ENCODE data around the gene NCKIPSD. TPM values are rescaled to one million over a fixed set of nuclear protein-coding genes. Genes with fewer than 3 reads are reported as not detected.

Gene NCKIPSD
- total RNA-seq, 1 experiment from 2014 or later: 26.9 TPM

DNA sequence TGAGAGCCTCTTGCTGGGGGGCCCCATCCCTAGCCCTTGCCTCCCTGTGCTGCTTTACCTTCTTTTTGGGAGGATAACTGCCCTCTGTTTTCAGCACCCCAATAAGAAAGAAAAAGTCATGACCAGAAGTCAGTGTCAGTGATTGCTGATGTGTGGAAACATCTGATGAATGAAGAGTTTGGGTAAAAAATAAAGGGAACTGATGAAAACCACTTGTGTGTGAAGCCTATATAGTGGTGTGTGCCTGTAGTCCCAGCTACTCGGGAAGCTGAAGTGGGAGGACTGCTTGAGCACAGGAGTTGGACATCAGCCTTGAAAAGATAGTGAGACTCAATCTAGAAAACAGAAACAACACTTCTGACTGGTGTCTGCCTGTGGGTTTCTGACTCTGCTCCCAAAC lies 13.2 kb downstream of the NCKIPSD start:
- CTCF ChIA-PET: no interaction called here
- DNase-seq: no peak
- Mint-ChIP-seq H3K9me3 (ENCODE audit: low read depth, unreplicated experiment) (no peaks in the 10 kb centered on the region), H3K27me3 (ENCODE audit: unreplicated experiment) (no peaks in the 10 kb centered on the region), H3K27ac (ENCODE audit: unreplicated experiment) (no peak overlapping the region), H3K36me3 (ENCODE audit: insufficient read depth, unreplicated experiment) (peaks cover 21% of the 10 kb centered on the region), H3K4me3 (ENCODE audit: low read depth, unreplicated experiment) (no peak overlapping the region), H3K4me1 (ENCODE audit: low read depth, unreplicated experiment) (no peaks in the 10 kb centered on the region)
- intact Hi-C loops (cut with micrococcal nuclease; ENCODE audit: unreplicated experiment): no loop called here
- TF ChIP-seq, protein P1, sequence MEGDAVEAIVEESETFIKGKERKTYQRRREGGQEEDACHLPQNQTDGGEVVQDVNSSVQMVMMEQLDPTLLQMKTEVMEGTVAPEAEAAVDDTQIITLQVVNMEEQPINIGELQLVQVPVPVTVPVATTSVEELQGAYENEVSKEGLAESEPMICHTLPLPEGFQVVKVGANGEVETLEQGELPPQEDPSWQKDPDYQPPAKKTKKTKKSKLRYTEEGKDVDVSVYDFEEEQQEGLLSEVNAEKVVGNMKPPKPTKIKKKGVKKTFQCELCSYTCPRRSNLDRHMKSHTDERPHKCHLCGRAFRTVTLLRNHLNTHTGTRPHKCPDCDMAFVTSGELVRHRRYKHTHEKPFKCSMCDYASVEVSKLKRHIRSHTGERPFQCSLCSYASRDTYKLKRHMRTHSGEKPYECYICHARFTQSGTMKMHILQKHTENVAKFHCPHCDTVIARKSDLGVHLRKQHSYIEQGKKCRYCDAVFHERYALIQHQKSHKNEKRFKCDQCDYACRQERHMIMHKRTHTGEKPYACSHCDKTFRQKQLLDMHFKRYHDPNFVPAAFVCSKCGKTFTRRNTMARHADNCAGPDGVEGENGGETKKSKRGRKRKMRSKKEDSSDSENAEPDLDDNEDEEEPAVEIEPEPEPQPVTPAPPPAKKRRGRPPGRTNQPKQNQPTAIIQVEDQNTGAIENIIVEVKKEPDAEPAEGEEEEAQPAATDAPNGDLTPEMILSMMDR (IDR thresholded peaks at IDR 0.05; ENCODE audit: unreplicated experiment): no peak
- BruUV-seq (replicated peaks): no TSS peak

GRCh38 chr3:48664929-48665328 lies 20.8 kb downstream of the NCKIPSD start:
- BruUV-seq (replicated peaks): no TSS peak
- no peaks in the 10 kb centered on the region for H3K27me3 Mint-ChIP-seq (ENCODE audit: unreplicated experiment)
- CTCF ChIA-PET: interaction anchor here (1.1 kb wide), 1 partner anchor 10 kb away, joined by 3 read pairs; no protein-coding TSS in a partner anchor
- peaks cover 14% of the 10 kb centered on the region for H3K4me1 Mint-ChIP-seq (ENCODE audit: low read depth, unreplicated experiment)
- no peaks in the 10 kb centered on the region for H3K9me3 Mint-ChIP-seq (ENCODE audit: low read depth, unreplicated experiment)
- intact Hi-C loops (cut with micrococcal nuclease; ENCODE audit: unreplicated experiment): no loop called here
- no peak for DNase-seq
- H3K27ac Mint-ChIP-seq (ENCODE audit: unreplicated experiment): no peak overlapping the region
- H3K36me3 Mint-ChIP-seq (ENCODE audit: insufficient read depth, unreplicated experiment): peaks cover 51% of the 10 kb centered on the region
- TF ChIP-seq, protein P1 (IDR thresholded peaks at IDR 0.05; ENCODE audit: unreplicated experiment): no peak
- no peak overlapping the region for H3K4me3 Mint-ChIP-seq (ENCODE audit: low read depth, unreplicated experiment)

GRCh38 chr3:48664313-48664644 lies 21.4 kb downstream of the NCKIPSD start:
- Mint-ChIP-seq H3K27me3 (ENCODE audit: unreplicated experiment) (no peaks in the 10 kb centered on the region), H3K4me3 (ENCODE audit: low read depth, unreplicated experiment) (peak overlapping the region; percentile 96), H3K27ac (ENCODE audit: unreplicated experiment) (peak overlapping the region; percentile 100), H3K4me1 (ENCODE audit: low read depth, unreplicated experiment) (peaks cover 14% of the 10 kb centered on the region), H3K9me3 (ENCODE audit: low read depth, unreplicated experiment) (no peaks in the 10 kb centered on the region), H3K36me3 (ENCODE audit: insufficient read depth, unreplicated experiment) (peaks cover 51% of the 10 kb centered on the region)
- BruUV-seq (replicated peaks): no TSS peak
- intact Hi-C loops (cut with micrococcal nuclease; ENCODE audit: unreplicated experiment): no loop called here
- CTCF ChIA-PET: interaction anchor here (1.0 to 1.1 kb wide), 2 partner anchors 11 to 22 kb away, joined by 3 read pairs; partner anchors contain the start of gene NCKIPSD
- DNase-seq: no peak
- TF ChIP-seq, protein P1 (IDR thresholded peaks at IDR 0.05; ENCODE audit: unreplicated experiment): peak; percentile 11

DNA sequence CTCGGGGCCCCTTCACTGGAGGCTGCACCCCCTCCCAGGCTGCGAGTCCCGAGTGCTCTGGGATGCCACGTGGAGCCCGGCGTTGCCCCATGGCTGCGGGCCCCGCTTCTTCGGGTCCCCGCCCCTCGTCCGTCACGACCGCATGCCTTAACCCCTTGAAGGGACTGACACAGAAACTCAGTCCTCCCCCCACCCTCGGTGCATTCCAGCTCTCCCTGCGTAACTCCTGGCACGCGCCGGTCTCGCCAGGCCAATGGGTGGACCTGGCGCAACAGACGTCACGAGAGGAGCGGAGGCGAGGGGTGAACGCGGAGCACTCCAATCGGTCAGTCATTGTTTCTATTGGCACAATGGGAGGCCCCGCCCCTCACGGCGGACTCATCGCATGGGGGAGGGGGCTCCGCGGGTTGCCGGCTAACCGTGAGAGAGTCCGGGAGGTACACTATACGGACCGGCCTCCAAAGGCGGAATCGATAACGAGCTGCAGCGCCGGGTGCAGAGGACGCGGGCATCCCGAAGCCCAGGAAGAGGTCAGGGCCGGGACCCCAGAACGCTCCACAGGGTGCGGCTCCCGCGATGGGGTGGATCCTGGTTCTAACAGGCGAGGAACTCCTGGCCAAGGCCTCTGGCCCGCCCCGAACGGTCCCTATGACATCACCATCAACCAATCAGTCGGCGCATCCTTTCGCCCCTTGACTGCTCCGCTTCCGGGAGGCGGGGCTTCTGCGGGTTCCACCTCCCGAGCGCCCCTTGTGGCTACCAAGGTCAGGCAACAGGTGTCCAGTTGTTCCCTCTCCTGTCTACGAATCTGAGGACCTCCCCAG lies 22.0 kb downstream of the NCKIPSD start:
- TF ChIP-seq, protein P1 (IDR thresholded peaks at IDR 0.05; ENCODE audit: unreplicated experiment): peak; percentile 81
- peak overlapping the region; percentile 96 for H3K4me3 Mint-ChIP-seq (ENCODE audit: low read depth, unreplicated experiment)
- no peaks in the 10 kb centered on the region for H3K9me3 Mint-ChIP-seq (ENCODE audit: low read depth, unreplicated experiment)
- CTCF ChIA-PET: interaction anchor here (0.5 to 1.0 kb wide), 6 partner anchors 12 to 306 kb away, joined by 3 to 6 read pairs (median 3); partner anchors contain the start of genes NCKIPSD and SLC26A6
- H3K27me3 Mint-ChIP-seq (ENCODE audit: unreplicated experiment): no peaks in the 10 kb centered on the region
- intact Hi-C loops (cut with micrococcal nuclease; ENCODE audit: unreplicated experiment): loop anchor here (1.0 kb wide), 1 partner anchor 28 kb away; the partner anchor contains the start of gene SLC26A6
- BruUV-seq (replicated peaks): no TSS peak
- H3K36me3 Mint-ChIP-seq (ENCODE audit: insufficient read depth, unreplicated experiment): peaks cover 54% of the 10 kb centered on the region
- peak overlapping the region; percentile 100 for H3K27ac Mint-ChIP-seq (ENCODE audit: unreplicated experiment)
- H3K4me1 Mint-ChIP-seq (ENCODE audit: low read depth, unreplicated experiment): peaks cover 14% of the 10 kb centered on the region
- peak; percentile 98 for DNase-seq

Data from Calu3 (cell line).